Panc1 (cell line): Measurements from ENCODE around the gene ETFA.

ENCODE experiments used
- CTCF ChIP-seq: fragments of 450-650 bp; IDR thresholded peaks from 2 replicates; pipeline ENCODE4 v1.5.1; 2017; ENCODE audit warnings: mild to moderate bottlenecking
- POLR2AphosphoS5 ChIP-seq: IDR thresholded peaks from 2 replicates; pipeline ENCODE4 v1.6.1; 2012; ENCODE audit warnings: mild to moderate bottlenecking, low read depth, low read length, moderate library complexity
- REST ChIP-seq, 2 experiments: IDR thresholded peaks; 2 replicates each; pipeline ENCODE4 v1.6.1; 2011 to 2012; ENCODE audit warnings: low read depth in 2 of 2, control low read depth in 1 of 2, low read length in 1 of 2, mild to moderate bottlenecking in 1 of 2, moderate library complexity in 1 of 2; ENCODE audit not compliant: insufficient read depth in 1 of 2
- SIN3A ChIP-seq: IDR thresholded peaks from 2 replicates; pipeline ENCODE4 v1.6.1; 2012; ENCODE audit warnings: low read depth, mild to moderate bottlenecking, low read length, moderate library complexity, borderline replicate concordance; ENCODE audit not compliant: insufficient read depth

DNA sequence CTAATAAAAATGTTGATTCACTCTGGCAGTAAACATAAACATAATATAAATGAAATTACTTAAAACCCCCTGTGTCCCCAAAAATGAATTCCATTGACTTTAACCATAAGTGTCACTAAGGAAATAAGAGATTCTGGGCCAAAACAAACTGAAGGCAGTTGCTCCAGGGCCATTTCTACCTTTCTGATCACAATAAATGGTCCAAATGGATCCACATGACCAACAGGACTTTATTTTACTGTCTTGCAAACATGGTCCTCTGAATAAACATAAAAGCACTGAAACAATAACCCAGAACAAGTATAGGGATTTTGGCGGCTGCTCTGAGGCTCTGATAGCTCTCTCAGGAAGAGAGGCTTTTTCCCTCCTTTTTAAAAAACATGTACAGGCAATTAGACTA lies 77.3 kb downstream of the ETFA start:
- TF ChIP-seq REST (IDR thresholded peaks at IDR 0.05; ENCODE audit: insufficient read depth in 1 of 2, low read depth in 2 of 2, low read length in 1 of 2) (no peak), CTCF (no peak), SIN3A (no peak), POLR2AphosphoS5 (no peak)
